HG02759 (cell line): ENCODE measurements around the gene GPT2.
"Not testable (repeated sequence)": the region's sequence is repeated elsewhere in the genome, so short reads cannot be mapped to it uniquely, and the experiment has no call there.

Experiments used
- ATAC-seq: cut with Tn5 transposase; IDR thresholded peaks from one replicate; pipeline ENCODE4 v1.9.1; 2021; ENCODE audit warnings: mild to moderate bottlenecking, moderate library complexity; ENCODE audit not compliant: unreplicated experiment

GPT2 gene

GRCh38 chr16:46918905-46919792, 35.0 kb downstream of the GPT2 start:
- ATAC-seq = peak; percentile 91

DNA sequence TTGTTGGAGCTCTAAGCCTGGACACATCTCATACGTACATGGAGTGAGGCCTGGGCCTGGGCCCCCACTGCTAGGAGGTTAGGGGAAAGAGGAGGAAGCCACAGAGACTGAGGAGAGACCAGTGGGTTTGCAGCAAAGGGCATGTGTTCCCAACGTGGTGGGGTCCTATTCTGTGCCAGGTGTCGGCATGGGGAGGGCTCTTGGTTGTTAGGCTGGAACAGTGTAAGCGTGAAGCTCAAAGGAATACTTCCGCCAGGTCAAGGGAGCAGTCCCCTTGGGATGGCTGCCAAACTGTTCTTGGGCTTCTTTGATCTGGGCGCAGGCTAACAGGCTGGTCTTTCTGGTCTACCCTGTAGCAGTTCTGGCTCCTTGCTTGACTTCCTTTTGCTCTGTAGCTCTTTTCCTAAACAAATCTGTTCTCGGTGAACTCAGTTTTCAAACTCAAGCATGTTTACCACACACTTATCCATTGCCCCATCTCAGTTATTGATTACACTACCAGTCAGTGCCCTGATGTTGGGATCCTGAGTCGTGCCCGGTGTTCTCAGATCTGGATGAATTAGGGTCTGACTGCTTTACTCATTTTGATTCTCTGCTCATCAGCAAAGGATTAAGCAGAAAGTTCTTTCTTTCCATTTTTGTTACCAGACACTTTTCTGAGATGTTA, 36.4 kb downstream of the GPT2 start:
- ATAC-seq = no peak

DNA sequence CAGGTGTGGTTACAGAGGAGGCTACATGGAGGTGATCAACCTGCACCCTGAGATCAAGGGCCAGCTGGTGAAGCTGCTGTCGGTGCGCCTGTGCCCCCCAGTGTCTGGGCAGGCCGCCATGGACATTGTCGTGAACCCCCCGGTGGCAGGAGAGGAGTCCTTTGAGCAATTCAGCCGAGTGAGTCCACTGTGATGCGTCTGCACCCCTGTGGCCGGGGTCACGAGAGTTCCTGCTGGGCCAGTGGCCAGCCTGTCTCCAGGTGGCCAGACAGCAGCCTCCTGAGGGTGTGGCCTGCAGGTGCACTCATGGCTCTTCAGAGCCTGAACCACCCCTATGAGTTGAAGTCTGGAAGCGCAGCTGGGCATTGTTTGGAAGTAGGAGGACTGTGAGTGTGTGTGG, 38.1 kb downstream of the GPT2 start:
- ATAC-seq = no peak

DNA sequence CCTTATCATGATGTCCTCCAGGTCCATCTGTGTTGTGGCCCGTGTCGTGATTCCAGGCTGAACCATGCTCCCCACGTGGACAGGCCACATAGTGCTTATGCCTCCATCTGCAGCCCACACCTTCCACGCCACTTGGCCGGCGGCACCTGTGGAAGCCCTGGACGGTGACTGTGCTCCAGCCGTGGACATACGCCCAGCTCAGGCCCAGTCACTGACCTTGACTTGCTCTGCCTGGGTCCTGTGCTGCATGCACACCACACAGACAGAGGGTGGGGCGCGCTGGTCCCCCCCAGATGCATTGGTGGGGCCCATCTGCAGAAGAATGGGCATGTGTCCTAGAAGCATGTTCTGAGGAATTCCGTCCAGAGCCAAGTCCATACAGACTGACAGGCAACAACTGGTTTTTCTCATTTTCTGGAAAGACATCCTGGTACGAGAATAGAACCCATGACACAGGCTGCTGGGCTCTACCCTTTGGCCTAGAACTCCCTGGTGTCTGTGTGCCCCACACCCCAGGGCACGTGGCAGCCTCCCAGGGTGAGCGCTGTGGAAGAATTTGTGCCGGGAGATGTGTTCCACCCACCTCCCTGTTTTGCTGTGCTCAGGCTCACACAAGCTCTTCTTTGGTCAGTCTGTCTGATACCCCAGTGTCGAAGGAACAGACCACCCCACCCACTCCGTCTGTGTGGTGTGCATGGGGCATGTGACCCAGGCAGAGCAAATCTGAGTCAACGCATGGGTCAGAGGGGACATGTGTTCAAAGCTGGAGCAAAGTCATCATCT, 39.5 kb downstream of the GPT2 start:
- ATAC-seq = no peak

DNA sequence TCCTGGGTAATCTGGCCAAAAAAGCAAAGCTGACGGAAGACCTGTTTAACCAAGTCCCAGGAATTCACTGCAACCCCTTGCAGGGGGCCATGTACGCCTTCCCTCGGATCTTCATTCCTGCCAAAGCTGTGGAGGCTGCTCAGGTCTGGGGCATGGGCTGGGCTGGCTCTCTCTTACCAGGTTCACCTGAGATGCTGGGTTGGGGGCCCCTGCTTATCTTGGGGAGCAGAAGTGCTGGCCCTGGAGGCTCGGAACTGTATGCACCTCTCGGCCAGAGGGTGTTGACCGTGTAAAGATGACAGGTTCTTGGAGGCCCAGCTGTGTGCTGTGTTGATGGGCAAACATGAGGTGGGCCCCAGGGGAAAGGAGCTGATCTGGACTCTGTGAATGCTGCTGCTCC, 40.2 kb downstream of the GPT2 start:
- ATAC-seq = no peak

GRCh38 chr16:46926470-46927225, 42.5 kb downstream of the GPT2 start:
- ATAC-seq = no peak

DNA sequence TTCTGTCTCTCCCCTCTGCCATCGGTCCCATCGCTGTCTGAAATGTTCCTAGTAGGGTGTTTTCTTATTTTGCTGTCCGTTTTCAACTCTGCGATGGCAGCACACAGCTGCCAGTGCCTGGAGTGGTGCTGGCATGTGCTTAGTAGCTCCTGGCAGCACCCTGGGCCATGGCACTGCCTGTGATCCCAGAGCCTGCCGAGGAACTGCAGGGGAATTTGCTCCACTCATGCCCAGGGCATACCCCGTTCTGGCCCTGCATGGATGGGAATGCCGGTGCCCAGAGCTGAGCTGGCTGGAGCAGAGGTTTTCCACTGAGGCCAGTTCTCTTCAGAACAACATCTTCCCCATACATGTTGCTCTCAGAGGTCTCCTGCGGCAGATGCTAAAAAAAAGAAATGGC, 43.1 kb downstream of the GPT2 start:
- ATAC-seq = no peak

GRCh38 chr16:46928811-46929210, 44.6 kb downstream of the GPT2 start:
- no peak for ATAC-seq

GRCh38 chr16:46929378-46930332, 45.5 kb downstream of the GPT2 start:
- ATAC-seq = peak; percentile 76

GRCh38 chr16:46930861-46931260, 46.7 kb downstream of the GPT2 start:
- ATAC-seq = no peak

DNA sequence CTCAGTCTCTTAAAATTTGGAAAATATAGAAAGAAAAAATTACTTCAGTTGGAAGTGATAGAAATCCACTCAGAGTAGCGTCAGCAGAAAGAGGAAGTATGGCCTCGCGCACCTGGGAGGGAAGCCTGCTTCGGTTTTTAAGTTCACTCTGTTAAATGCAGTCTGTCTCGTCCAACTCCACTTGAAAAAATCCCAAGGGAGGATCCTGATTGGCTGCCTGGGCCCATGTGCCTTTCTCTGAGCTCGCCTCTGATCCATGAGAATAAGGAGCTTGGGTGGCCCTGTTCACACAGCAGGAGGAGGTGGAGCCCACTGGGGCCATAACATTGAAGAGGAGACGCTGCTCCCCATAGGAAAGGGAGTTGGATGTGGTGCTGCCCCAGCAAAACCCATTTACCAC, 48.6 kb downstream of the GPT2 start:
- peak; percentile 47 for ATAC-seq

GRCh38 chr16:46937536-46937935, 53.4 kb downstream of the GPT2 start:
- no peak for ATAC-seq

DNA sequence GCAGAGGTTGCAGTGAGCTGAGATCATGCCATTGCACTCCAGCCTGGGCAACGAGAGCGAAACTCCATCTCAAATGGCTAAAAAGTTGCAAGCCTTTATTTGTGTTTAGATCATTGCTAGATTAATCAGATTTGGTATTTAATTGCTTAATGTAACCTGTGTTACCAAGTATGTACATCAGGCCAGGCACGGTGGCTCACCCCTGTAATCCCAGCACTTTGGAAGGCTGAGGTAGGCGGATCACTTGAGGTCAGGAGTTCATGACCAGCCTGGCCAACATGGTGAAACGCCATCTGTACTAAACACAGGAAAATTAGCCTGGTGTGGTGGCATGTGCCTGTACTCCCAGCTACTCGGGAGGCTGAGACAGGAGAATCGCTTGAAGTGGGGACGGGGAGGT, 60.6 kb downstream of the GPT2 start:
- ATAC-seq = not testable (repeated sequence)

- ATAC-seq = peak; percentile 67
Observed at GRCh38 chr16:46947900-46948547, 63.9 kb downstream of the GPT2 start.

DNA sequence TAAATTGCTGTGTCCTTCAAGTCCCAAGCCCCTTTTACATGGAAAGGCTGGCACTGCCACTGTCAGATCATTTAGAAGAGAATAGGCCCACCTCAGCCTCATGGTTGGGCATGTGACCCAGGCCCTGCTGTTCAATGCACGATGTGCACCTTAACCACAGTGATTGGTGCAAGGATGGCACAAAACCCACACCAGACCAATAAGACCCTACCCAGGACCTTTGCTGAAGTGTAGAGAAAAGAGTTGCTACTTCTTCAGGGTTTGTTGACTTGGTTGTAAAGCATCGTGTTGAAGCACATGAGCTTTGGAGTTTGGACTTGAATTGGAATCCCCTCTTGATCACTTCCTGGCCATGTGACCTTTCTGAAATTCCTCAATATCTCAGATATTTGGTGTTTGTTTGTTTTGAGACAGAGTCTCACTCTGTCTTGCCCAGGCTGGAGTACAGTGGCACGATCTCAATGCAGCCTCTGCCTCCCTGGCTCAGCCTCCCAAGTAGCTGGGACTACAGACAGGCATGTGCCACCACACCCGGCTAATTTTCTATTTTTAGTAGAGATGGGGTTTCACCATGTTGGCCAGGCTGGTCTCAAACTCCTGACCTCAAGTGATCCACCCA, 64.5 kb downstream of the GPT2 start:
- ATAC-seq = no peak

DNA sequence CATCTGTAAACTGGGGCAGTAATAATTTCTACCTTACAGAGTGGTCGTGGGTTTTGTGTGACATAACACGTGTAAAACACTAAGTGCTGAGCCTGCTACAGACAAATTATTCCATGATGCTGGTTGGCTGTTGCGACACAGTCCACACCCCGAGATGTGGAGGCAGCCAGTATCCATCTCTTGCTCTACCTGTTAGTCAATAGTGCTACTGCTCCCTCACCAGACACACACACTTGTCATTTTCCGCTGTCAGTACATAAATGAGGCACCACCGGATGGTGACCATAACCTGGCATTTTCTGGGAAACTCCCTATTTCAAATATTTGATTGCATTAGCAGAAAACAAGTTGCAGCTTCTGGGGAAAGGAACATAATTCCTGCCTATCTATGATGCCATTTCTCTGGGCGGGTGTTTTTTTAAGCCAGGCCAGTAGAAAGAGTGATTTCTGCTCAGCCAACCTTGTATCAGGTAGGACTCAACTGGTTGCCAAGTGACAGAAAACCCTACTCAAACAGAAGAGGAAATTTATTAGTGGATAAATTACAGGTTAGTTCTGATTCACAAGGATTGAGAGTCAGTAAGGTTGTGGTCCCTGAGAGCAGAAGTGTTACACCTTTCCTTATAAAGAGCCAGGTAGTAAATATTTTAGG, 65.2 kb downstream of the GPT2 start:
- ATAC-seq = no peak

- ATAC-seq = no peak
Observed at GRCh38 chr16:46950009-46950408, 65.8 kb downstream of the GPT2 start.

GRCh38 chr16:46954562-46954961, 70.4 kb downstream of the GPT2 start:
- no peak for ATAC-seq
